GM12891 (cell line): ENCODE data around the gene TMEM117.
"Not testable (repeated sequence)": the region's sequence is repeated elsewhere in the genome, so short reads cannot be mapped to it uniquely, and the experiment has no call there.

Experiments
- DNase-seq: peaks from one replicate; pipeline ENCODE4 v3.0.0; 2011; ENCODE audit warnings: low spot score; ENCODE audit not compliant: insufficient read length
- FAIRE-seq: peaks from 2 replicates; lab custom pipeline; 2011; peaks lifted over from hg19 to GRCh38; lab: Jason Lieb, UNC
- PAX5 ChIP-seq: IDR thresholded peaks from 2 replicates; pipeline ENCODE4 v1.6.1; 2011; ENCODE audit warnings: low read length, moderate library complexity, mild to moderate bottlenecking; ENCODE audit not compliant: insufficient read depth, severe bottlenecking
- POLR2A ChIP-seq: IDR thresholded peaks from 2 replicates; pipeline ENCODE4 v1.6.1; 2011; ENCODE audit warnings: low read depth, low read length, control low read depth
- POLR2AphosphoS5 ChIP-seq: IDR thresholded peaks from 2 replicates; pipeline ENCODE4 v1.6.1; 2011; ENCODE audit warnings: low read depth, low read length, control low read depth
- POU2F2 ChIP-seq: IDR thresholded peaks from 2 replicates; pipeline ENCODE4 v1.6.1; 2011; ENCODE audit warnings: low read depth, mild to moderate bottlenecking, control low read depth, low read length, moderate library complexity
- SPI1 ChIP-seq: IDR thresholded peaks from 2 replicates; pipeline ENCODE4 v1.6.1; 2011; ENCODE audit warnings: low read depth, low read length, control low read depth
- TAF1 ChIP-seq: IDR thresholded peaks from 2 replicates; pipeline ENCODE4 v1.6.1; 2011; ENCODE audit warnings: low read depth, low read length, control low read depth

The TMEM117 gene

DNA sequence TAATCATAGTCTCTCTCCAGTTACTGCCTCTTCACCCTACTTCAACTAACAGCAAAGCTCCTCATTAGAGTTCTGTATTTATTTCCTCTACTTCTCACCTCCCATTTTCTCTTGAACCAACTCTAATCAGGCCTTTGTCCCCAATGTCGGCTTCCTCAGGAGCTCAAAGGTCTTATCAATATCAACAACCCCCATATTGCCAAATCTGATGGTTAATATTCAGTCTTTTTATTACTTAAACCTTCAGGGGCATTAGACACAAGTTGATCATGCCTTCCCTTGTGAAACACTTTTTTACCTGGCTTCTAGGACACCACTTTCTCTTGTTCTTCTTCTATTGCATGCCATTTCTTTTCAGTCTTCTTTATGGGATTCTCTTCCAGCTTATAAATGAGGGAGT lies 531.3 kb downstream of the TMEM117 start:
- DNase-seq (no peak), FAIRE-seq (no peak)
- TF ChIP-seq PAX5 (no peak), POLR2AphosphoS5 (no peak), POLR2A (no peak), POU2F2 (no peak), TAF1 (no peak), SPI1 (no peak)

DNA sequence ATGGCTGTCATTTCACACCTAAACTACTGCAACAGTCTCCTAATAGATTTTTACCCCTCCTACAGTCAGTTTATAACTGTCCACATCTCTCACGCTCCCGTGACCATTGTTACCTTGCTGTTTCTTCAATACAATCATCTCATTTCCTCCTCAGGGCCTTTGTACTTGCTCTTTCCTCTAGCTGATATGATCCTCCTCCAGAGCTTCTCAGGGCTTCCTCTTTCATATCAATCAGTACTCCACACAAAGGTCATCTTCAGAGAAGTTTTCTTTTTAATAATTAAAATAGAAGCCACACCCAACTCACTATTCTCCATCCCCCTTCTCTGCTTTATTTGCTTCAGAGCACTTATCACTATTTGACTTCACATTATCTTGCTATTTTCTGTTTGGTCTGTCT lies 532.0 kb downstream of the TMEM117 start:
- FAIRE-seq (no peak), DNase-seq (no peak)
- TF ChIP-seq POU2F2 (no peak), POLR2AphosphoS5 (no peak), PAX5 (no peak), POLR2A (no peak), TAF1 (no peak), SPI1 (no peak)

DNA sequence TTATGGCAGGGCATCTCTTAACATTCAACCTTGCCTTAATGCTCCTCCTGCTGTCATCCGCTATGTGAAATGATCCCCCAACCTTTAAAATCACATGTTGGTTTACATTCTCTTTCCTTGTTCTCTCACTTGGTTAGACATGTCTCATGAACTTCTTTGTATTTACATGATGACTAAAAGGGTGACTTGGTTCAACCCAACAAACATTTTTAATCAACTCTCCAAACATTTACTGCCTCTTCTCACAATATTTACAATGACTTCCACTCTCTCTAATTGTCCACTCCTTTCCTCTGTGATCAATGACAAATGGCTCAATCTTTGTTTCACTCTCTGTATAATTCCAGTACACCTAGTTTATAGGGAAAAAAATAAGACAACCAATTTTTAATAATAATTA lies 534.1 kb downstream of the TMEM117 start:
- FAIRE-seq (peak; percentile 43), DNase-seq (no peak)
- no peak for TF ChIP-seq PAX5
- no peak for TF ChIP-seq SPI1
- TF ChIP-seq TAF1, result no peak
- TF ChIP-seq POLR2A, result no peak
- no peak for TF ChIP-seq POLR2AphosphoS5
- TF ChIP-seq POU2F2, result no peak

DNA sequence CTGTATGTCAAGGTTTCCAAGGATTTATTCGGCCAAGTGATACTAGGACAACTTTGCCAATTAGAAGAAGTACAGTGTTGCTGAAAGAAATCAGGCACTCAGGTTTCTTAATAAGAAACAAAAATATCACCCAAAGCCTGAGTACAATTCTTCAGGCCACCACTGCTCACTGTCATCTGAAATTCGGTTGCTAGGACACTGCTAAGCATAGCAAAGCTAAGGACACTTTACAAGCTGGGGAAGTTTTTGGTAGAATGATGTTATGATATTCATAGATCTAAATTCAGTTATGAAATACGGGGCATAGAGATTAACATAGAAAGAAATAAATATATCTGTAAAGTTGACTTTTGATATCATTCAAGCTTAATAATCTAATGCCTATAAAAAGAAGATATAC lies 535.1 kb downstream of the TMEM117 start:
- DNase-seq (no peak), FAIRE-seq (no peak)
- no peak for TF ChIP-seq POU2F2

DNA sequence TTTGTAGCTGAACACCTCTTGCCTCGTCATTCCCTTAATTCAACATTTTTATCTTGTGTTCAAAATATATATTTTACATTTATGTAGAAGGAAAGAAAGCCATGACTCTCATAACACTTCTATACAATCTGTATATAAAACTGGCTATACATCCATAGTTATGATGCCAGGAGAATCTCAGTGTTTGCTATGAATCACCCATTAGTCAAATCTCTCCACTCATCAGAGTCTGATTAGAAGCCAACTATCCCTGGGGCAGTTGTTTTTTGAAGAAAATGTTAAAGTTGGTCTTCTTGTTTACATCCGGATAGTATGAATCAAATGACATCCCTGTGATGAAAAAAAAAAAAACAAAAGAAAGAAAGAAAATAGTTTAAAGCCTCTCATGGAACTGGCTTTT lies 536.4 kb downstream of the TMEM117 start:
- no peak for DNase-seq
- no peak for TF ChIP-seq POLR2AphosphoS5
- no peak for TF ChIP-seq SPI1
- no peak for TF ChIP-seq POU2F2
- FAIRE-seq, result no peak

DNA sequence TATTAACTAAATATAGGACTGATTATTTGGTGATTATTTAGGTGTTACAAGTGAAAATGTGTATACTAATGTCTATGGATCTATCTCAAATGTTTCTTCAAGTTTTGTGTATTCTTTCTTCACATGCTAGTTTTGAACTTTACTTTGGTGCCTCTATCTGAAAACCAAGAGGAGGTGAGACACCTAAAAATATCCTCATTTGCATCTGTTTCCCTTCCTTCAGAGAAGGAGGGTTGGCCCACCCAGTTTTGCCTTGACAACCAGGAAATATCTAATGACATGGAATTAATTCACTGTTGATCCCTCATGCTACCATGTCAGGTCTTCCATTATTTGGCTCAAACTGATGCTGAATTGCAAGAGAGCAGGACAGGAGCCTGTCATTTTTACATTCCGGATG lies 539.8 kb downstream of the TMEM117 start:
- no peak for TF ChIP-seq POU2F2
- TF ChIP-seq POLR2AphosphoS5, result no peak
- no peak for TF ChIP-seq PAX5
- no peak for TF ChIP-seq TAF1
- TF ChIP-seq SPI1, result no peak
- TF ChIP-seq POLR2A, result no peak
- FAIRE-seq (no peak), DNase-seq (no peak)

DNA sequence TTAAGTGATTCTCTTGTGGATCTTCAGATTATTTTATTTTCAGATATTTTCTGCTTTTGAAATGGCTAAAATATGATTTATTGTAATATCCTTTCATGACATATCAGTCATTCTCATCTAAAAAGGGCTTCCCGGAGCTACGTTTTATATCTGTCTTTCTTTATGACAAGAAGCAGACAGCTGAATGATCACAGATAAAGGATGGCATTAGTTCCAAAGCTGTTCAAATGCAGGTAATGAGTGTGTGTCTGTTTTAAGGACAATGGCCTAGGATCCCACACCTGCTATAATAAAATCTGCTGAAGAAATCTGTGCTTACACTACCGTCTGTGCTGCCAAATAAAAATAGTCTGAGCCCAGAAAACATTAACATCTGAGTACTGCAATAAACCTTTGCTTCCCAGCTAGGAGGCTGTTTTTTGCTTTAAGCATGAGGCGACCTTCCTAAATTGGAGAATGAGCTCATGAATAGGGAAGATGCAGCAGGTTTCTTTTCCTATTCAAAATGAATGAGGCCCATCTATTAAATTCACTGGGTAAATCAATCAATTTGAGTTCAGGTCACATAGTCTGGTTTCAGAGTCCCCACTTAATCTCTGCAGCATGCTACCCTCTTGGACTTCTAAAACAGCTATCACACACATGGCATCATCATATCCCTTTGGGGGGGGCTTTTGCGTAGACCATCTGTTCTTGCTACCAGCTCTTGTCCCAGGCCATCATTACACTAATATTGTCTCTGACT lies 541.7 kb downstream of the TMEM117 start:
- TF ChIP-seq TAF1 (no peak), POLR2AphosphoS5 (no peak), PAX5 (no peak), SPI1 (no peak), POU2F2 (no peak), POLR2A (no peak)
- FAIRE-seq, result no peak

DNA sequence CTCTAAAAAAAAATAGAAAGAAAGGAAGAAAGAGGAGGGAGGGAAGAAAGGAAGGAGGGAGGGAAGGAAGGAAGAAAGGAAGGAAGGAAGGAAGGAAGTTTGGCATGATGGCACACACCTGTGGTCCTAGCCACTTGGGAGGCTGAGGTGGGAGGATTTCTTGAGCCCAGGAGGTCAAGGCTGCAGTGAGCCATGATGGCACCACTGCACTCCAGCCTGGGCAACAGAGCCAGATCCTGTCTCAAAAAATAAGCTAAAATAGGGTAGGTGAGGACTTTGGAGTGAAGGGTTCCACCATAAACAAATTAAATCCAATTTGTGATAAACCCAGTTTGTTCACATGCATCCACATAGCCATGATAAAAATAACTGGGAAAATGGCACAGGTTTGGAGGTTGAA lies 543.2 kb downstream of the TMEM117 start:
- FAIRE-seq, DNase-seq: not testable (repeated sequence)

More for the DNA sequence above, 541.7 kb downstream of the TMEM117 start:
- DNase-seq, result no peak

DNA sequence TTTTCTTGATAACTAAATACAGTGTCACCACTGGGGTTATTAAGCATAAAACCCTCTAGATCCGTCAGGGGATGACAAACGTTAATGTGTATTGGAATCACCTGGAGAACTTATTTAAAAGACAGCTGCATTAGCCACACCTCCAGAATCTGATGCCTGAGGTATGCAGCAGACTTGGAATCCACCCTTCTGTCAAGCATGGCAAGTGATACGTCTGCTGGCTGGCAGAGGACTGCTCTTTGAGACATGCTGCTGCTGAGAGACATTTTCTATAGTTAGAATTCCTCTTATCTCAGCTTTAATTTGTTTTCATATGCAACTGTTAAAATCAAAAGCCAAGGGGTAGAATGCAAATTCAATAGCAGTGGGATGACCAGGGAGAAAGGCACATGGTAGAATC lies 544.0 kb downstream of the TMEM117 start:
- no peak for DNase-seq
- FAIRE-seq, result no peak
- TF ChIP-seq PAX5 (no peak), POU2F2 (no peak), POLR2AphosphoS5 (no peak), TAF1 (no peak), POLR2A (no peak), SPI1 (no peak)

DNA sequence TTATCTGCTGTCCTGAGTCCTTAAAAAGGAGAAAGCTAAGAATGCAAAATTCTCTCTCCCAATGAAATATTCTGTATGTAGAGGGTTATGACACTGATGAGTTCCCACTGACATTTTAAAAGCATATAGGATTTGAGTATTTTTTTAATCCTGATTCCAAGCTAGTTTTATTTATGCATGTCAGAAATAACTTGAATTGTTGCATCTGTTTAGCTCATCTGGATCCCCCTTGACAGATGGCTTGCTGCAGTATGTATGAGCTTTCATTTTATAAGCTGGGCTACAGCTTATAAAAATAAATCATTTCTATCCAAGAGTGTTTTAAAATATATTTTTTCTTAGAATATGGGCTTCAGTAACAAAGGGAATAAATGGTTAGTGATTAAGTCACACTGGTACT lies 545.0 kb downstream of the TMEM117 start:
- DNase-seq, result no peak
- TF ChIP-seq POLR2AphosphoS5 (no peak), TAF1 (no peak)
- no peak for FAIRE-seq

DNA sequence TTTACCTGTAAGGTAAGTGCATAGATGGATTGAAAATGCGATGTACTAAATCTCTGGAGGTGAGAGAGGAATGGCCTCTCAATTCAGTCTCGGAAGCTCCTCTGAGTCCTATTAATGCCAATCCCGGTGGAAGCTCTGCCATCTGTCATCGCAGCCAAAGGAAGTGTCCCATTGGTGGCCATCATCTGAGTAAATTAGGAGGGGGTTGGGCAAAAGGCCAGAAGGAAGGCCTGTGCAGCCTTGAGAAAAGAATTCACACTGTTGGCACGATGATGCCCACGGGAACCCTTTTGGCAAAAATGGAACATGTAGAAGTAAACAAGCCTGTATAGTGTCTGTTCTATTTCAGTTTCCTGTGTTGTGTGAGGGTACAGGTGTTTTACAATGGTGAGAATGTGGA lies 545.5 kb downstream of the TMEM117 start:
- FAIRE-seq (no peak), DNase-seq (no peak)

DNA sequence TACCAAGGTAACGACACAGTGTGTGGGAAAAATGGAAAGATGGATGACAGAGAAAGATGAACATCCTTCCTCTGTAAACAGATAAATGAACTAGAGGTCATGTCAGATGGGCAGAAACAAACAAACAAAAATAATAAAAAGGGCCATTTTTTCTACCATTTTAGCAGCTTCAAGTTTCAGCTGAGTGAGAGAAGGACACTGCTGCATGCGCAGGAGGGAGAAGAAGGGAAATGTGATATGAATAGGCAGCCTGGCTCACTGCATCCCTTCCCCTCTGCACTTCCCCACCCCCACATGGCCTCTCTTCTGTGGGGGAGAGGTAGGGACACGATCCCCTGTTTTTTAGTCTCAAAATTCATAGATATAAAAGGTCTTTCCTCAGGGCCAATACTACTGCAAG lies 548.3 kb downstream of the TMEM117 start:
- FAIRE-seq, result no peak
- no peak for DNase-seq
- TF ChIP-seq POLR2A, result no peak
- TF ChIP-seq SPI1, result no peak
- TF ChIP-seq POU2F2, result no peak
- TF ChIP-seq TAF1, result no peak
- no peak for TF ChIP-seq PAX5
- no peak for TF ChIP-seq POLR2AphosphoS5

More for the DNA sequence above, 545.5 kb downstream of the TMEM117 start:
- TF ChIP-seq PAX5 (no peak), TAF1 (no peak), POLR2AphosphoS5 (no peak), SPI1 (no peak), POLR2A (no peak), POU2F2 (no peak)
